ENCODE data around the gene ZFP64.

DNA sequence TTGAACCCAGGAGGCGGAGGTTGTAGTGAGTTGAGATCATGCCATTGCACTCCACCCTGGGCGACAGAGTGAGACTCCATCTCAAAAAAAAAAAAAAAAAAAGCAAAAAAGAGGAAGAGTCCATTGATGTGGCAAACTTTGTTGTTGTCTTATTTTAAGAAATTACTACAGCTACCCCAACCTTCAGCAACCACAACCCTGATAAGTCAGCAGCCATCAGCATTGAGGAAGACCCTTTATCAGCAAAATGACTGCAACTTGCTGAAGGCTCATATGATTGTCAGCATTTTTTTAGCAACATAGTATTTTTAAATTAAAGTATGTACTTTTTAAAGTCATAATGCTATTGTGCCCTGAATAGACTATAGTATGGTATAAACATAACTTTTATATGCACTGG is 48.8 kb downstream of the ZFP64 start:
- TF ChIP-seq, protein P1, sequence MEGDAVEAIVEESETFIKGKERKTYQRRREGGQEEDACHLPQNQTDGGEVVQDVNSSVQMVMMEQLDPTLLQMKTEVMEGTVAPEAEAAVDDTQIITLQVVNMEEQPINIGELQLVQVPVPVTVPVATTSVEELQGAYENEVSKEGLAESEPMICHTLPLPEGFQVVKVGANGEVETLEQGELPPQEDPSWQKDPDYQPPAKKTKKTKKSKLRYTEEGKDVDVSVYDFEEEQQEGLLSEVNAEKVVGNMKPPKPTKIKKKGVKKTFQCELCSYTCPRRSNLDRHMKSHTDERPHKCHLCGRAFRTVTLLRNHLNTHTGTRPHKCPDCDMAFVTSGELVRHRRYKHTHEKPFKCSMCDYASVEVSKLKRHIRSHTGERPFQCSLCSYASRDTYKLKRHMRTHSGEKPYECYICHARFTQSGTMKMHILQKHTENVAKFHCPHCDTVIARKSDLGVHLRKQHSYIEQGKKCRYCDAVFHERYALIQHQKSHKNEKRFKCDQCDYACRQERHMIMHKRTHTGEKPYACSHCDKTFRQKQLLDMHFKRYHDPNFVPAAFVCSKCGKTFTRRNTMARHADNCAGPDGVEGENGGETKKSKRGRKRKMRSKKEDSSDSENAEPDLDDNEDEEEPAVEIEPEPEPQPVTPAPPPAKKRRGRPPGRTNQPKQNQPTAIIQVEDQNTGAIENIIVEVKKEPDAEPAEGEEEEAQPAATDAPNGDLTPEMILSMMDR (IDR thresholded peaks at IDR 0.05; ENCODE audit: low read depth, low read length, poor library complexity, severe bottlenecking), result no peak
- TF ChIP-seq EZH2phosphoT487 (IDR thresholded peaks at IDR 0.05; ENCODE audit: borderline replicate concordance, low read length), result no peak
